Fibroblast of skin of back (primary cell): ENCODE measurements around the gene HPS1.
A peak's percentile ranks its signal among the peaks of the same experiment; 100 is the strongest.

Experiments used
- DNase-seq: peaks from one replicate; pipeline ENCODE4 v3.0.0-alpha.2; 2013

The HPS1 gene

DNA sequence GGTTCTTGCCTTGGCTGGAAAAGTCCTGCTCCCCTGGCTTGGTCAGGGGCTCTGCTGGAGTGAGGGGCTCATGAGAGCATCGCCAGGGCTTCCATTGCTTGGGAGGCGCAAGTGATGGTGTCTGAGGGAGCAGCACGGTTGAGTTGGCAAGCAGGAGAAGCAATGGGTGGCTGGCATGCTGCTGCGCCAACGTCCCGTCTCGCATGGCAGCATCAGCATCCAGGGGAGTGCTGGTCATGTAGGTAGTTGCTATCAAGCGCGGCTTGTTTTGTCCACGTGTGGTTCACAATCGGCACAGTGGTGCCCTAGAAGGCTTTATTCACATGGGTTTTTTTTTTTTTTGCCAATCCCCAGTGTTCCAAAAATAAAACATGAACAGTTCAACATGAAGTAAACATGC is 35.6 kb downstream of the HPS1 start:
- no peak for DNase-seq

GRCh38 chr10:98410759-98411158 is 36.0 kb downstream of the HPS1 start:
- DNase-seq: no peak

DNA sequence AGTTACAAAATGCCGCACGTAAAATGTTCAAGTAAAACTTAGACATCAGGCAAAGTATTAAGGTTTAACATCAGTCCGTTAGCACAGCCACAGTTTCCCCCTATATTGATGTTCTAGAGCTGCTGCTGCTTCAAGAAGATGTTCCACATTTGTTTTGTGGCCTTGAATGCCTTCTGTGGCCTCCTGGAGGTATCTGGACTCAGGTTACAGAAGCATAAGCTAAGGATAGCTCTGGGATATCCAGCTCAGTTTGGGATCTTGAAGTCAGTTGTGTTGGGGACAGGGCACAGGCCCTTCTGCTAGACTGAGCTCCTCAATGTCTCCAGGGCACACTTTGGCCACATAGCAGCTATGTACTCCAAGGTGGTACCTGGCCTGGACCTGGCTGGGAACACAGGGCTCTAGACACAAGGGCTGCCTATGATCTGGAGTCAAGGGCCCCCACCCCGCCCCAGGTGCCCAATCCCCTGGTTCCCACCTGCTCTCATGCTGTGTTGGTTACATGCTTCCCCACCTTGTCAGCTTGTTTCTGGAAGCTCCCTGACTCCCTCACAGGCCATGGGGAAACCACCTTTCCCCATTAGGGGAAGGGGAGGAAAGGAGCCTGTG is 36.5 kb downstream of the HPS1 start:
- DNase-seq: no peak

DNA sequence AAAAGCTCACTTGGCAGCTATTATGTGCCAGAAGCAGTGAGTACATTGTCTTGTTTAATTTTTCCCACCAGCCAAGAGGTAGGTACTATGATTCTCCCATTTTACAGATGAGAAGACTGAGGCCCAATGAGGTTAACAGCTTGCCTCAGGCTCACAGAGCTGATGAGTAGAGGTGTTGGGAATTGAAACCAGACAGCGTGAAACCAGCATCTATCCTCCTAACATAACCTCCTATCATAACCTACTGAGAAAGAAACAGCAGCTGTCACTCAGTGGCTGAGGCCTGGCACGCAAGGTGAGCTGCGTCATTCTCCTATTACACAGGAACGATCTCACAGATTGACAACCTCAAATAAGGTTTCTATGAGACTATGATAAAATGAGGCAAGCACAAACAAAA is 37.9 kb downstream of the HPS1 start:
- DNase-seq: no peak

DNA sequence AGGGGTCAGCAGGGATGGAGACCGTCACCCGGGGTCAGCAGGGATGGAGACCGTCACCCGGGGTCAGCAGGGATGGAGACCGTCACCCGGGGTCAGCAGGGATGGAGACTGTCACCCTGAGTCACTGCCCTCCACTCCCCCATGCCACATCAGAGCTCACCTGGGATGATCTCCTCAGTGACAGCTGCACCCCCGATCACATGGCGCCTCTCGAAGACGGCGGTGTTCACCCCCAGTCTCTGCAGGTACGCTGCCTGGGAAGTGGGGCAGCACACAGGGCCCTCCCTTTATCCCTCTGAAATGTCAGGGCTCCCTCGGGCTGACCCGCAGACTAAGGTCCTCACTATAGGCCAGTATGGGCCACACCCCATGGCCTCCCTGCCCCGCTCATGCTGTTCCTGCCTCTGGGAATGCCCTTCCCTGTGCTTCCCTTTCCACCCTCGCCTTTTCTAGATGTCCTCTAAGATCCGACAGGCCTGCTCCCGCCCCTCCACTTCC is 38.9 kb downstream of the HPS1 start:
- DNase-seq: no peak

DNA sequence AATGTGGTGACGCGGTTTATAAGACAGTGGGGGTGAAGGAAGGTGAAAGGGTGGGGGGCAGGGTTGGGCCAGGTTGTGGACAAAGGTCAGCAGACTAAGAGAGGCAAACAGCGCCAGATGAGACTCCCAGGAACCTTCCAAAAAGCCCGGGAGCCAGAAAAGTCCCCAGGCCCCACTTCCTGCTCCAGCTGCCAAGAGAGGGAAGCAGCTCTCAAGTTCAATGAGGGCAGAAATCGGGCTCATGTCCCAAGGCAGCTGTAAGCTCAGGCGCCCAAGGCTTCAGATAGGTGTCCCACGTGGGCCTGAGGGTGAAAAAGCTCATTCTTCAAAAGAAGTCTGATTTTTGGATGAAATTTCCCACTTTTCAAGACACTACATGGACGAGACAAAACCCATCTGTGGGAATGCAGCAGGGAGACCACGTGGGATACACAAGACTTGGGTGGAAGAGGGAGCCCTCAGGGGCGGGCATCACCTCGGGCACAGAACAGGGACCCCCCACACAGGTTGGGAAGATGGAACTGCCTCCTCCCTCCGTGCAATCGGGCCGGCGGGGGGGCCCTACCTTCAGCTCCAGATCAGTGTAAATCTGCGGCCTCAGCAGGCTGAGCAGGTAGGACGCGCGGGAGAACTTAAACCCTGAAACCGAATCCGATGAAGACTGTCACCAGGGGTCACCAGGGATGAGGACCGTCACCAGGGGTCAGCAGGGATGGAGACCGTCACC is 39.6 kb downstream of the HPS1 start:
- no peak for DNase-seq

DNA sequence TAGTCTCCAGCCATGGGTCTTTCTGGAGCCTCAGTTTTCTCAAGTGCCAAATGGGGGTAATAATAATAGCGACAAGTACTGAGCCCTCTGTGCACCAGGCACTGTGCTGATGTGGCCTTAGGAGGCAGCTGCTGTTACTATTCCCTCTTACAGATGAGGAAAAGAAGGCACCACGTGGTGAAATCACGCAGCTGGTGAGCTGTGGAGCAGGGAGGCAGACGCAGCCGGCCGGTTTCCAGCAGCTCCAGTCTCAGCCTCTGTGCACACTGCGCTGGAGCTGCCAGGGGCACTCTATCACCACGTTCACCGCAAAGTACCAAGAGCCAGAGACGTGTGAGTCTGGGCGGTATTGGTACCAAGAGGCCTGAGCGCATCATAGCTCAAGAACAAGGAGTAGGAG is 41.3 kb downstream of the HPS1 start:
- DNase-seq: no peak

GRCh38 chr10:98404571-98405359 is 42.0 kb downstream of the HPS1 start:
- peak; percentile 67 for DNase-seq

DNA sequence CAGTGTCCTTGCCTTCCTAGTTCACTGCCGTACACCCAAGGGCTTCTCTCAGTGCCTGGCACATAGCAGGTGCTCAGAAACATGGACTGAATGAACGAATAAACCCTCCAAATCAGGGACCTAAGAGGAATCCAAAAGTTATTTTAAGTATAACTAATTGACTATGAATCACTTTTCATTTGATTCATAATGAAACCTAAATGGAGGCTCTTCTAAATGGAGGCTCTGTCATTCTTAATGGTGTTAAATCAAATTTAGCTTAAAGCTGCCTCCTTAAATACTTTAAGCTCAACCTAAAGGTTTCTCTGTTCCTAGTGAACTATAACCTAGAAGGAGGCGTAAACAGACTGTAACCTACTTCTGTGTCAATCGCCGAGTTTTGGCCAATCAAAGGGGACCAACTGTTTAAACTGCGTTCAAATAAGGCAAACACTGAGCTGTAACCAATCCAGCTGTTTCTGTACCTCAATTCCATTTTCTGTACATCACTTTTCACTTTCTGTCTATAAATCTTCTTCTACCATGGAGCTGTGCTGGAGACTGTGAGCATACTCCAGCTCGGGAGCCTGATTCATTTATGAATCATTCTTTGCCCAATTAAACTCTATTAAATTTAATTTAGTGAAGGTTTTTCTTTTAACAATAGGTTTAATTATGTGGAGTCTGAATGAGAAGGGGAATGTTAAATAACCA is 42.8 kb downstream of the HPS1 start:
- peak; percentile 44 for DNase-seq

DNA sequence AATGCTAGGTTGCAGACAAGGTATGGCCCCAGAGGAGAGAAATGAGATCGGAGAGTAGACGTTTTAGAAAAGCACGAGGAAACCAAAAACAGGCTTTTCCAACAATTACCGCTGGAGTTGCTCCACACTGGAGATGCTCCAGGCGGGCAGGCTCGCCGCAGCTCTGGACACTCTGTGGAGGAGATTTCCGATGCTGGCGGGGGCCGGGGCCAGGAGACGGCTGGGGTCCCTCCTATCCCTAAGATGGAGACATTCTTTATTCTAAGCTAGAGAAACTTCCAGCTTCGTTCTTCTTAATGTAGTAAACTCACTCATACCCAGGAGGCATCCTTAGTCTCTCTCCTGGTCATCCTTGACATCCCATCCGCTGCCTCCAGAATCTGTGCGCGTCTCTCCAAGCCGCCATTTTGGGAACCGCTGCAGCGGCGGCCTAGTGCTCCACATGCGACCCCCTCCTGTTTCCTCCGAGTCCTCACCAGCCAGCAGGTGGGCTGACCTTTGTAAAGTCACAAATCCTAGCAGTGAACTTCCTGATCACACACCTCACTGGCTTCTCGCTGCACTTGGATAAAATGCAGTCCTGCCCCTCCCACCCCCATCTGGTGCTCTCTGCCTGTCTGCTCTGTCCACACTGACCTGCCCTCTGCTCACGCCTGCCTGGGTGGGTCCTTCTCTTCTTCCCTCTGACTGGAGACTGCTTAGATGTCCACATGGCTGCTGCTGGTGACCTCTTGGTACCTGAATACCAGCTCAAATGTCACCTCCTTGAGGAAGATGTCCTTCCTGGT is 43.6 kb downstream of the HPS1 start:
- no peak for DNase-seq

DNA sequence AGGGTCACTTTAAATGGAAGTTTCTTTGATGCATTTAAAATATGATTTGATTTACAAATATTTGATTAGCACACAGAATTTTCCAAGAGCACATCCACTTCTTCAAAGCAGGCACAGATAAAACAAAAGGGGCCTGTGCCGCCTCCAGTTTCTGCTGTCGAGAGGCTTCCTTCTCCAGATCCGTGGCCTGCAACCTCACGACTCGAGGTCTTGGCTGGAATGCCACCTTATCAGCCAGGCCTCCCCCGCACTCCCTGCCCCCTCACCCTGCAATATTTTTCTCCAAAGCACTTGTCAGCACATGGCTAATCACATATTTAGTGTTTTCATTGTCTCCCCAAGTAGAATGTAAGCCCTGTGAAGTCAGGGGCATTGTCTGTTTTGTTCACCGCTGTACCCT is 44.3 kb downstream of the HPS1 start:
- DNase-seq: no peak

GRCh38 chr10:98400482-98400881 is 46.3 kb downstream of the HPS1 start:
- DNase-seq: peak; percentile 16

DNA sequence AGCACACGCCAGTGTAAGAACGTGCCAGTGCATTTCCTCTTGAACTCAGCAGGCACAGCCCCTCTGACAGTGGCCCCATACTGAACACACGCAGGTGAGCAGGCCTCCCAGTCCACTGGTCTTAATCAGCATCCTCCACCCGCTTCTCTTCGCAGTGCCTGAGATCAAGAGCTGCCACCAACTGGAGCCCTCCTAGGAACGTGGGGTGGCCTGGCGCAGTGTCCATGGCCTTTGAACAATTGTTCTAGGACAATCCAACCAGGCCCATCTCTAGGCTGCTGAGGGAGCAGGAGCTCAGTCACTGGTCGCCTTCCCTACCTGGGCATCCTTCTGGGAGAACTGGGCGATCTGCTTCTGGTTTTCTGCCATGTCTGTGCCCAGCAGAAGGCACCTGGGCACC is 47.0 kb downstream of the HPS1 start:
- no peak for DNase-seq

- DNase-seq: no peak
Observed at GRCh38 chr10:98397089-98397600, 49.6 kb downstream of the HPS1 start.

DNA sequence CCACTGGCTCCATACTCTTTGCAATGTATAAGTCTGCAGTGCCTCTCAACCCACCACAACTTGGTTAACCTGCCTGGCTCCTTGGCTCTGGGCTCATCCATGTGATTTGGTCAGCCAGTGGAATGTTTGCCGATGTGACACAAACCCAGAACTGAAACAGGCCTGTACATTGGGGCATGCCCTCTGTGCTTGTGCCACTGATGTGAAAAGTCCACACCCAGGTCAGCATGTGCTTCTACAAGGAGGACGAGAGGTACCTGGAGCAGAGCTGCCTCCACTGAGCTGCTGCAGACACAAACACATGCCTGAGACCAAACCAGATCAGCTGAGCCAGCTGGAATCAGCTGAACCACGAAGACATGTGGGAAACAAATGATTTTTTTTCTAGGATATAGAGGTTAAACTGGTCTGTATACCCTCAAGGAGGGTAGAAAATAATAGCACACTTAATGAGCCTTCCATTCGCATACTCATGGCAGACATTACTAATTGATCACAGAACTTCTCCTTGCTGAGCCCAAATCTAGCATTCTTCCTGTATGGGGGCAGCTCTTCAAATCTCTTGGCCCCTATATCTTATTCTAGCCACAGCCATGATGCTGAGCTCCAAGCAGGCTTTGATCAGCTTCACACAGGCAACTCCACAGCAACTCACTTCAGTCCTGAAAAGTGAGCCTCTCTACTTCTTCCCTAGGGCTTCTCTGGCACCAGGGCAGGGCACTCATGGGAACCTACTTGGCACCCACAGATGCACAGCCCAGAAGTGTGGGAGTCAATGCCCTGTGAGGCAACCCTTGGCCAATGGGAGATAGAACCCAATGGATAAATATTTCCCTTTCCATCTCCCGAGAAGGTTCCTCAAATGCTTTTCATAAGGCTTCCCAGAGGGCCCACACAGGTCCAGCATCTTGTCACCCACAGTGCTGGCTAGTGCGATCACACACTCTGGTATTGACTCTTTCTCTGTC is 50.4 kb downstream of the HPS1 start:
- no peak for DNase-seq

- no peak for DNase-seq
Observed at GRCh38 chr10:98394851-98395440, 51.8 kb downstream of the HPS1 start.

DNA sequence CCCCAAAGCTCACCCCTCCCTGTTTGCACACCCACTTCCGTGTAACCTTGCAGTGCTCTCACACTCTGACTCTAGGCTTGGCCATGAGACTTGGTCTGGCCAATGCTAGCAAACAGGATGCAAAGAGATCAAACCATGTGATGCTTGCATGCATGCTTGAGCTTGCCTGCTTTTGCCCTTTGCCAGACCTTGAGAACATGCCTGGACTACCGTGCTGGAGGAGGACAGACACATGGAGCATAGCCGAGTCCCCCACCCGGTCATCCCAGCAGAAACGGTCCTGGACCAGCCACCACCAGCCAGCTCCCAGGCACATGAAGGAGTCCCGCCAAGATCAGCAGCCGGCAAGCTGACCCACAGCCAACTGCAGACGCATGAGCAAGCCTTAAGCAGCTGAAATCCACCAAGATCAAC is 55.1 kb downstream of the HPS1 start:
- DNase-seq: no peak

GRCh38 chr10:98391065-98391464 is 55.7 kb downstream of the HPS1 start:
- DNase-seq: no peak

DNA sequence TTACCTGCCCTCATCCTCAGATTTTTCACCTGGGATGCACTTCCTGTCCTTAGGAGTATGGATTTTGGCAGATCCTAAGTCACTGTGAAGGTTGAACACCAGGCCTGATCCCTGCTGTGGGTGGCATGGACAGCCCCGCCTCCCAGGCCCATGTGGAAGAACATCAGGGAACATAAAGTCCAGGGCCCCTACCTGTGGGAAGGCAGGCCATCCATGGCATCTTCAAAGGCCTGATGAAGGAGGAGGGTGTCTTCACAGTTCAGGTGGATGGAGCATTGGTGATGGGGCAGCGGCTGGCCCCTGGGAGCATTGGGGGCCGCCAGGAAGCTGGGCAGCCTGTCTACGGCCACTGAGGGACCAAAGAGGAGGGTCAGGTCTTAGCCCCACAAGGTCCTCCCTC is 56.3 kb downstream of the HPS1 start:
- no peak for DNase-seq

DNA sequence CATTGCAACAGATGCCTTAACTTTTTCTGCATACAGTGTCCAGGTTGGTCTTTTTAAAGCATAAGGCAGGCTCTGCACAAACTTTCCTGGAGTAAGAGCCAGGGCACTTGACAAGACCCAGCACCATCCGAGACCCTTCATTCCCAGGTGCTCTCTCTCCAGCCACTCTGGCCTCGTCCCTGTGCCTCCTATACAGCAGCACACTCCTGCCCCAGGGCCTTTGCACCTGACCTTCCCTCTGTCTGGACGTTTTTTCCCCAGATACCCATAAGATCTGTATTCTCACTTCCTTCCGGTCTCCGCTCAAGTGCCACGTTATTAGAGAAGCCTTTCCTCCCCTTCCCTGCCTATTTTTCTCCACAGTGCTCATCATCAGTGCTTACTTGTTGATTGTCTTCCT is 57.3 kb downstream of the HPS1 start:
- no peak for DNase-seq
